H1 (cell line): ENCODE measurements around the gene GPLD1. TPM values are rescaled to one million over a fixed set of nuclear protein-coding genes. Genes with fewer than 3 reads are reported as not detected.

Source experiments
- ASH2L ChIP-seq: fragments of 200-600, 300-600 bp; sonication (generic); IDR thresholded peaks from one replicate; pipeline ENCODE4 v1.7.1; 2017; ENCODE audit warnings: low read length
- BACH1 ChIP-seq: IDR thresholded peaks from 2 replicates; pipeline ENCODE4 v1.6.1; 2012; ENCODE audit warnings: low read length, improper control_type of control experiment
- HDAC2 ChIP-seq, 2 experiments: fragments of 300-600 bp in 1 of 2; sonication (generic) in 1 of 2; IDR thresholded peaks; 2 replicates each; pipeline ENCODE4 v1.6.1; 2011 to 2012; ENCODE audit warnings: low read depth in 2 of 2, low read length in 2 of 2, mild to moderate bottlenecking in 2 of 2, moderate library complexity in 2 of 2, borderline replicate concordance in 1 of 2, inconsistent platforms in 1 of 2
- PHF8 ChIP-seq: fragments of 200-600 bp; sonication (generic); conservative IDR thresholded peaks from 2 replicates; pipeline ENCODE4 v1.7.1; 2012; ENCODE audit warnings: low read depth, mild to moderate bottlenecking, inconsistent platforms, low read length, moderate library complexity
- RBBP5 ChIP-seq: IDR thresholded peaks from 2 replicates; pipeline ENCODE4 v1.7.1; 2012; ENCODE audit warnings: low read depth, mild to moderate bottlenecking, inconsistent platforms, low read length, moderate library complexity, borderline replicate concordance
- SIN3A ChIP-seq, 2 experiments: IDR thresholded peaks in 1 of 2; conservative IDR thresholded peaks in 1 of 2; 2 replicates each; pipeline ENCODE4 v1.6.1; 2011 to 2012; ENCODE audit warnings: low read length in 2 of 2, improper control_type of control experiment in 1 of 2, low read depth in 1 of 2, mild to moderate bottlenecking in 1 of 2
- SUZ12 ChIP-seq: fragments of 200-600 bp; sonication (generic); IDR thresholded peaks from 2 replicates; pipeline ENCODE4 v1.6.1; 2012; ENCODE audit warnings: mild to moderate bottlenecking, inconsistent platforms, low read length, moderate library complexity, mixed read lengths
- TEAD4 ChIP-seq: IDR thresholded peaks from 2 replicates; pipeline ENCODE4 v1.6.1; 2012; ENCODE audit warnings: low read depth, low read length, inconsistent platforms, mixed read lengths
- polyA plus RNA-seq, 7 experiments: library from polyadenylated mRNA; depleted of rRNA in 3 of 7; stranded (reverse) in 5 of 7; unstranded in 2 of 7; fragments of >200 nt in 5 of 7; fragments of 200-250 nt in 2 of 7; gene quantifications; 1 replicate in 5 of 7; 2 replicates in 1 of 7; 4 replicates in 1 of 7; pipeline versions ENCODE4 v1.2.1 to v1.2.3, GENCODE V29; 2011 to 2013; ENCODE audit warnings: missing spikeins in 2 of 7, mixed read lengths in 2 of 7
- total RNA-seq: library from RNA; stranded (reverse); fragmentation: NEBNext Ultra II Directional; extraction: Animal tissue kit (Norgen Biotek cat#: 25700); gene quantifications from 2 replicates; pipeline ENCODE4 v1.2.1, GENCODE V29; 2021
- TF ChIP-seq, protein P1 (sequence below): IDR thresholded peaks from 2 replicates; pipeline ENCODE4 v1.6.1; 2012; ENCODE audit warnings: inconsistent platforms

The GPLD1 gene
- total and polyA plus RNA-seq, 2 of the 8 experiments (the other 6 are each of a cell fraction or from before 2014, with no cell fraction given), result 3.7 to 5.3 TPM

DNA sequence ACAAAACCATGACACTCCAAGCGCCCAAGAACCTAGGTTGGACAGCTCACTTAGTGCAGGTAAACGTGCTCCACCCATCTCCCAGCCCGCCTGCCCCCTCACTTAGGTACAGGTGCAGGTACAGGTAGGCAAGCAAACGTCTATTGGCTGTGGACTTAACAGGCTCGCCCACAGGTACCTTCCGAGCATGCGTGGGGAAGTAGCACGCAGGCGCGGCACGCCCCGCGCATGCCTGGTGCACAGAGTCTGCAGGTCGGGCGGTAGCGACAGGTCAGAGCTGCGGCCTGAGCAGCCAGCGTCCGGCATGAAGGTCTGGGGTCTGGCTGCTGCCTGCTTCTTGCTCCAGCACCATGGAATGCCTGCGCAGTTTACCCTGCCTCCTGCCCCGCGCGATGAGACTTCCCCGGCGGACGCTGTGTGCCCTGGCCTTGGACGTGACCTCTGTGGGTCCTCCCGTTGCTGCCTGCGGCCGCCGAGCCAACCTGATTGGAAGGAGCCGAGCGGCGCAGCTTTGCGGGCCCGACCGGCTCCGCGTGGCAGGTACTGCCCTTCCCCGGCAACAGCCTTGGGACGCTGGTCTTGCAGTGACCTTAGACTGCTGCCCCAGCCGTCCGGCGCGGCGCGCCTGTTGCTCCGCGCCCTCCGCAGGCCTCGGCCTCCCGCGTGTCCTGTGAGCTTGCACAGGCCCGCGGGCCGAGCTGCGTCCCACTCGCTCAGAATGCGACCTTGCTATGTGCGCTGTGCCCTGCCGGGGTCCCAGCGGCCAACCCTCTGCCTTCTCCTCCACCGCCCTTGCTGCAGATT, 86.5 kb downstream of the GPLD1 start, which contains the start of gene MRS2 (continued):
- TF ChIP-seq HDAC2 (IDR thresholded peaks at IDR 0.05; ENCODE audit: borderline replicate concordance in 1 of 2, low read depth in 2 of 2, low read length in 2 of 2), result peak; percentile 26 to 97; a peak in 2 of 4 replicates
- TF ChIP-seq, protein P1, sequence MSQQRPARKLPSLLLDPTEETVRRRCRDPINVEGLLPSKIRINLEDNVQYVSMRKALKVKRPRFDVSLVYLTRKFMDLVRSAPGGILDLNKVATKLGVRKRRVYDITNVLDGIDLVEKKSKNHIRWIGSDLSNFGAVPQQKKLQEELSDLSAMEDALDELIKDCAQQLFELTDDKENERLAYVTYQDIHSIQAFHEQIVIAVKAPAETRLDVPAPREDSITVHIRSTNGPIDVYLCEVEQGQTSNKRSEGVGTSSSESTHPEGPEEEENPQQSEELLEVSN, result peak; percentile 34; the same call in 1 of the 2 replicates
- peak; percentile 85 for TF ChIP-seq BACH1
- peak; percentile 82 for TF ChIP-seq ASH2L
- peak; percentile 72 for TF ChIP-seq PHF8
- peak in 1 of 2 experiments; percentile 17; a peak in 2 of 4 replicates for TF ChIP-seq SIN3A (conservative IDR thresholded peaks at IDR 0.05 in 1 of 2, IDR thresholded peaks at IDR 0.05 in 1 of 2; ENCODE audit: low read depth in 1 of 2, low read length in 2 of 2)
- TF ChIP-seq SUZ12, result no peak
- TF ChIP-seq TEAD4, result 0 out of 2 replicates have a peak, but pooled peaks have one; percentile 39
- TF ChIP-seq RBBP5, result peak; percentile 88
